Measurements from ENCODE around the gene TOPAZ1.

DNA sequence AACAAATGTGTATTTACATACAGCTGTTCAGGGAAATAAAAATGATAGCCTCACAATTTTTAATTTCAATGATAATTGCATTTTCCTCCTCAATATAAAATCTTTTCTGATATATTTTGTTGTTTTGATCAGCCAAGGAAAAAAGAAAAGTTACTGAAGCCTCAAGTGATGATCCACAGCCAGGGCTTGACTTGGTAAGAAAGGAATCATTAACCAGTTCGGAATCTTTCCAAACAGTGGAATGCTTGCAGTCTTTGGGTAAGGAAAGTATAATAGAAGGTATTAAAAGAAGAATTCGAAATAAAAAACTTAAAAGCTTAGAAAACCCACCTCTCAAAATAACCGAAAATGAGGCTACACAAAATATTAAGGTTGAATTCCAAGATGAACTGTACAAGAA is 1.0 kb downstream of the TOPAZ1 start:
- TF ChIP-seq CTCF (IDR thresholded peaks at IDR 0.05) (no peak), POLR2AphosphoS5 (IDR thresholded peaks at IDR 0.05) (no peak)
